ENCODE data around the gene SMPD3. TPM values are rescaled to one million over a fixed set of nuclear protein-coding genes. Genes with fewer than 3 reads are reported as not detected.

SMPD3 gene
- total and polyA plus RNA-seq, 7 donors = 0.49 to 29.7 (median 2.8) TPM

DNA sequence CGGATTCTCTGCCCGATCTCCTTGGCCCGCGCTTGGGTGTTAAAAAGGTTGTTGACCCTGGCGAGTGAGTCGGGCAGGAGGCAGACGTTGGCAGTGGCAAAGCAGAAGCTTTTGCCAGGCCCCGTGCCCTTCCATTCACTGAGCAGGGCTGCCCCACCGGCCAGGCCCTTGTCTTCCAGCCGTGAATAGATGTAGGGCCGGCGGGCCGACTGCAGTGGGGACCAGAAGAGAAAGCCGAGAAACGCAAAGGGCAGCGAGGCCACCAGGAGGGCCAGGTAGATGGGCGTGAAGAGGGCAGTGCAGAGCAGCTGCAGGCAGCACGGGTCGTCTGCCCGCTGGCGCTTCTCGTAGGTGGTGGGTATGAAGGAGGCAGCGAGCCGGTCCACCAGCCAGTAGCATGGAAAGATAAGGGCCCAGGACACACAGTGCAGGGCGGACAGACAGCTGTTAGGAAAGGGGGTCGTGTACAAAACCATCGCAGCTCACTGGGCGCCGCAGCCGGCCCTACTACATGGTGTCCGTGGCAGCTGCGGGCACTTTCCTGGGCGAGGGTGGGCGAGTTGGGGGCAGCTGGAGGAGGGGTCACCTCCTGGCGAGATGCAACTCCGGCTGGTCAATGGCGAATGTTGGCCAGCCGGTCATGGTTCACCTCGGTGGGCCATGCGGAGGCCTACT, 76.5 kb downstream of the SMPD3 start:
- Histone ChIP-seq H3K36me3 (no peaks in the 10 kb centered on the region), H3K27me3 (peaks cover 0 to 18% (median 8%) of the 10 kb centered on the region in 3 donors), H3K4me3 (no peak overlapping the region), H3K9me3 (no peaks in the 10 kb centered on the region), H3K4me1 (no peaks in the 10 kb centered on the region), H3K27ac (no peak overlapping the region)
- 95 to 96% methylated on average over 40 of the region's 40 CpGs for WGBS, 2 donors
- TF ChIP-seq, protein P1, sequence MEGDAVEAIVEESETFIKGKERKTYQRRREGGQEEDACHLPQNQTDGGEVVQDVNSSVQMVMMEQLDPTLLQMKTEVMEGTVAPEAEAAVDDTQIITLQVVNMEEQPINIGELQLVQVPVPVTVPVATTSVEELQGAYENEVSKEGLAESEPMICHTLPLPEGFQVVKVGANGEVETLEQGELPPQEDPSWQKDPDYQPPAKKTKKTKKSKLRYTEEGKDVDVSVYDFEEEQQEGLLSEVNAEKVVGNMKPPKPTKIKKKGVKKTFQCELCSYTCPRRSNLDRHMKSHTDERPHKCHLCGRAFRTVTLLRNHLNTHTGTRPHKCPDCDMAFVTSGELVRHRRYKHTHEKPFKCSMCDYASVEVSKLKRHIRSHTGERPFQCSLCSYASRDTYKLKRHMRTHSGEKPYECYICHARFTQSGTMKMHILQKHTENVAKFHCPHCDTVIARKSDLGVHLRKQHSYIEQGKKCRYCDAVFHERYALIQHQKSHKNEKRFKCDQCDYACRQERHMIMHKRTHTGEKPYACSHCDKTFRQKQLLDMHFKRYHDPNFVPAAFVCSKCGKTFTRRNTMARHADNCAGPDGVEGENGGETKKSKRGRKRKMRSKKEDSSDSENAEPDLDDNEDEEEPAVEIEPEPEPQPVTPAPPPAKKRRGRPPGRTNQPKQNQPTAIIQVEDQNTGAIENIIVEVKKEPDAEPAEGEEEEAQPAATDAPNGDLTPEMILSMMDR (IDR thresholded peaks at IDR 0.05) = no peak
- no peak for TF ChIP-seq POLR2A (IDR thresholded peaks at IDR 0.05)
- TF ChIP-seq POLR2AphosphoS5 (IDR thresholded peaks at IDR 0.05) = no peak
- no peak for TF ChIP-seq EP300 (IDR thresholded peaks at IDR 0.05)
- intact Hi-C loops (cut with DNase I) = no loop called here
- no peak for DNase-seq

DNA sequence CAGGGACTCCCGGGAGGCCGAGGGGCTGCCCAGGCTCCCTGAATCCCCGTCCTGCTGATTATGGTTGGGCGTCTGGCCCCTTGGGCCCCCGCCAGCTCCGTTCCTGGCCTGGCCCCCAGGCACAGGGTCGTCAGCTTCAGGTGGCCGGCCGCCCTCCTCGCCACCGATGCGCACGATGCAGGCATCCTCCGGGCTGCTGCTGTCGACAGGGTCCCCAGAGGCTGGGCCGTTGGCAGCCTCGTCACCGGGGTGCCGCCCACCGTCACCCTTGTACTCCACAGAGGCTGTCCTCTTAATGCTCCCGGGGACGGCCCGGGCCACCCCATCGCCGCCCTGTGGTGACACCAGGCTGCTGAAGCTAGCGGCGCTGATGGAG, 77.0 kb downstream of the SMPD3 start:
- no peak overlapping the region for H3K27ac ChIP-seq
- peaks cover 0 to 24% (median 13%) of the 10 kb centered on the region in 3 donors for H3K27me3 ChIP-seq
- no peak for DNase-seq
- intact Hi-C loops (cut with DNase I) = no loop called here
- TF ChIP-seq POLR2AphosphoS5 (IDR thresholded peaks at IDR 0.05) (no peak), POLR2A (IDR thresholded peaks at IDR 0.05) (no peak), EP300 (IDR thresholded peaks at IDR 0.05) (no peak)
- TF ChIP-seq, protein P1 (IDR thresholded peaks at IDR 0.05) = no peak
- H3K9me3 ChIP-seq = no peaks in the 10 kb centered on the region
- H3K36me3 ChIP-seq = no peaks in the 10 kb centered on the region
- no peaks in the 10 kb centered on the region for H3K4me1 ChIP-seq
- WGBS, 2 donors = 95% methylated on average over 27 of the region's 27 CpGs
- no peak overlapping the region for H3K4me3 ChIP-seq

DNA sequence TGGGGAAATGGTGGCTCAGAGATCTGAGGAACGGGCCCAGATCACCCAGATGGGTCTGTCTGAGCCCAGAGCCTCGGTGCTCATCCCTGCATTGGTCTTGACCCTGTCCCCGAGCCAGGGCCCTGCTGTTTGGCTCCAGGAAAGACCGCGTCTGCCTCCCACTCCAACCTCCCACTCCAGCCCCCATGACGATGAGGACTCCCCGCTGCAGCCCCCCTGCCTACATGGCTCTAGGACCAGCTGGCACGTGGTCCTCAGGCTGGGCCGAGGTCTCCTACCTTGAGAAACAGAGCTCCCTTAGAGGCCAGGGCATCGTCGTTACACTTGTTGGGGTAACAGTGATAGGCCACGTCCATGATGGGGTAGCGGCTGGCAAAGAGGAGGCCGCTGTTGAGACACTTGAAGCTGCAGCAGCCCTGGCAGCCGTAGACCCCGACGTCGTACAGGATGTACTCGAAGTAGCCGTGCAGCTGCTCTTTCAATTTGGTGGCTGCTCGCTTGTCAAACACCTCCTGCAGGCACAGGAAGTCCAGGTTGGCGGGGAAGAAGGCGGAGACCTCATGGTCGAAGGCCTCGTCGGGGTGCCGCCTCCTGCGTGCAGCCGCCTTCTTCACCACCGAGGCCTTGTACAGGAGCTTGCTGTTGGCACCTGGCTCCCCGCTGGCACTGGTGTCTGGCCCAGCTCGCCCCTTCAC, 77.6 kb downstream of the SMPD3 start:
- intact Hi-C loops (cut with DNase I) = no loop called here
- no peak for DNase-seq
- H3K27ac ChIP-seq = no peak overlapping the region
- no peaks in the 10 kb centered on the region for H3K36me3 ChIP-seq
- 76 to 91% methylated on average over 32 of the region's 32 CpGs for WGBS, 2 donors
- no peak for TF ChIP-seq EP300 (IDR thresholded peaks at IDR 0.05)
- TF ChIP-seq, protein P1 (IDR thresholded peaks at IDR 0.05) = no peak
- no peak for TF ChIP-seq POLR2A (IDR thresholded peaks at IDR 0.05)
- TF ChIP-seq POLR2AphosphoS5 (IDR thresholded peaks at IDR 0.05) = no peak
- H3K4me3 ChIP-seq = no peak overlapping the region
- peaks cover 4 to 29% (median 19%) of the 10 kb centered on the region in 3 donors for H3K27me3 ChIP-seq
- no peaks in the 10 kb centered on the region for H3K4me1 ChIP-seq
- no peaks in the 10 kb centered on the region for H3K9me3 ChIP-seq

DNA sequence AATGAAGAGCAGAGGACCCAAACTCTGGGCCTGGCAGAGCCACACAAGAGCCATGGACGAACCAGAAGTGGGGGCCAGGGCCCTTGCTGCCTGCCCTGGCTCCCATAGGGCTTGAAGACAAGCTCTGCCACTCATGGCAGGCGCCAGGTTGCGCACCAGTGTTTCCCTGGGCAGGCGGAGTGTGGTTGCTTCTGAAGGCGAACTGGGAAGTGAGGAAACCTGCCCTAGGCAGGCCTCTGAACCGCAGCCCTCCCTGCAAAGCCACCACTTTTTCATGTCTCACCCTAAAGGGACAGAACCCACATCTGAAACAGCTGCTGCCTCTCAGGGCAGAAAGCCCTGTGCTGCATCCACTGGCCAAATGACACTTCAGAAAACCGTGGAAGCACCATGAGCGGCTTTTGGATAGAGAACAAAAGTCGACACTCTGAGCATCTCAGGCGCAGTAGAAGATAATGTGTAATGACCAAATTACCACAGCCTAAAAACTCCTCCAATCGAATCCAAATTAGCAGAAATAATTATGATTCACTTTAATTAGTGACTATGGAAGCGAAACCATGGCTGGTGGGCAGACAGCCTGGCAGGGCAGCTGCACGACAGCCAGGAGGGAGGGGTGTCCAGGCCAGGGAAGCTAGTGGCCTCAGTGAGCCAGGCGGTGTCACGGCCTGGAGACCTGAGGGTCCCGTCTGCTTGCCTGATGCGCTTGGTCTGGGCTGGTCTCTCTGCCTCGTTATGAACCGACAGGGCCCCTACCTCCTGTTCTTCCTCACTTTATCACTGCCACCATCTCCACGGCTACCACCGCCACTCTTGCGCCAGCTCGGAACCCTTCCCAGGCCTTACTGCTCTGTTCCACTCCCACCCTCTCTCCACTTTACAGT, 78.4 kb downstream of the SMPD3 start:
- no peaks in the 10 kb centered on the region for H3K36me3 ChIP-seq
- H3K4me3 ChIP-seq = no peak overlapping the region
- H3K27ac ChIP-seq = no peak overlapping the region
- no peak for DNase-seq
- no peaks in the 10 kb centered on the region for H3K4me1 ChIP-seq
- H3K27me3 ChIP-seq = peaks cover 4 to 37% (median 27%) of the 10 kb centered on the region in 3 donors
- H3K9me3 ChIP-seq = no peaks in the 10 kb centered on the region
- intact Hi-C loops (cut with DNase I) = no loop called here
- TF ChIP-seq, protein P1 (IDR thresholded peaks at IDR 0.05) = no peak
- TF ChIP-seq POLR2AphosphoS5 (IDR thresholded peaks at IDR 0.05) = no peak
- no peak for TF ChIP-seq POLR2A (IDR thresholded peaks at IDR 0.05)
- TF ChIP-seq EP300 (IDR thresholded peaks at IDR 0.05) = no peak
- WGBS, 2 donors = 68 to 89% methylated on average over 23 of the region's 23 CpGs

Measured in sigmoid colon (tissue), 7 donors.